GM23338 (cell line): ENCODE measurements around the gene CARMIL1. TPM values are rescaled to one million over a fixed set of nuclear protein-coding genes. Genes with fewer than 3 reads are reported as not detected.

Experiments
- ATAC-seq: fragments of 200-7000 bp; cut with Tn5 transposase; 3 replicates; pipeline ENCODE4 v1.9.1; 2020
- DNase-seq: peaks from one replicate; pipeline ENCODE4 v3.0.0-alpha.2; 2015; ENCODE audit warnings: low spot score
- H2AFZ ChIP-seq: fragments of 200-600 bp; sonication (generic); 2 replicates; pipeline ENCODE4 v1.8.0; 2016; ENCODE audit warnings: antibody characterized with exemption, mild to moderate bottlenecking, moderate library complexity
- H3F3A ChIP-seq: fragments of 200-600 bp; sonication (generic); replicated peaks from 2 replicates; pipeline ENCODE4 v1.8.0; 2017; ENCODE audit warnings: antibody characterized with exemption, mixed run types, low read depth
- H3K27ac ChIP-seq: fragments of 200-600 bp; sonication (generic); 2 replicates; pipeline ENCODE4 v1.6.1; 2016; ENCODE audit warnings: low read depth
- H3K27me3 ChIP-seq: fragments of 200-600 bp; sonication (generic); 2 replicates; pipeline ENCODE4 v1.8.0; 2016; ENCODE audit warnings: mild to moderate bottlenecking, mixed run types, moderate library complexity; ENCODE audit not compliant: insufficient read depth
- H3K36me3 ChIP-seq: fragments of 200-600 bp; sonication (generic); 2 replicates; pipeline ENCODE4 v1.8.0; 2016; ENCODE audit warnings: mild to moderate bottlenecking; ENCODE audit not compliant: insufficient read depth
- H3K4me1 ChIP-seq: fragments of 200-600 bp; sonication (generic); 2 replicates; pipeline ENCODE4 v1.8.0; 2016; ENCODE audit warnings: mild to moderate bottlenecking, moderate library complexity; ENCODE audit not compliant: insufficient read depth
- H3K4me2 ChIP-seq: fragments of 200-600 bp; sonication (generic); 2 replicates; pipeline ENCODE4 v1.7.1; 2017; ENCODE audit warnings: mixed run types
- H3K4me3 ChIP-seq: fragments of 200-600 bp; sonication (generic); 2 replicates; pipeline ENCODE4 v1.6.1; 2016; ENCODE audit warnings: mixed run types
- H3K79me2 ChIP-seq: fragments of 200-600 bp; sonication (generic); replicated peaks from 2 replicates; pipeline ENCODE4 v1.8.0; 2017; ENCODE audit warnings: mild to moderate bottlenecking; ENCODE audit not compliant: insufficient read depth
- H3K9me2 ChIP-seq: fragments of 200-600 bp; sonication (generic); 2 replicates; pipeline ENCODE4 v1.8.0; 2017; ENCODE audit not compliant: insufficient read depth
- H4K20me1 ChIP-seq: fragments of 200-600 bp; sonication (generic); replicated peaks from 2 replicates; pipeline ENCODE4 v1.8.0; 2017; ENCODE audit warnings: mild to moderate bottlenecking; ENCODE audit not compliant: insufficient read depth
- H3K27ac Mint-ChIP-seq: 2 replicates; pipeline ENCODE4 v1.8.0; 2020; ENCODE audit warnings: inconsistent platforms, mild to moderate bottlenecking, moderate library complexity, mixed read lengths
- H3K27me3 Mint-ChIP-seq: 3 replicates; pipeline ENCODE4 v1.8.0; 2022; ENCODE audit warnings: low read depth, mild to moderate bottlenecking, moderate library complexity, mixed read lengths, inconsistent platforms; ENCODE audit not compliant: insufficient read depth, poor library complexity
- H3K36me3 Mint-ChIP-seq: 3 replicates; pipeline ENCODE4 v1.8.0; 2021; ENCODE audit warnings: low read depth, mild to moderate bottlenecking, inconsistent platforms, moderate library complexity, mixed read lengths
- H3K4me1 Mint-ChIP-seq: 3 replicates; pipeline ENCODE4 v1.8.0; 2020; ENCODE audit warnings: mild to moderate bottlenecking, inconsistent platforms, mixed read lengths
- H3K4me3 Mint-ChIP-seq: 3 replicates; pipeline ENCODE4 v1.8.0; 2021; ENCODE audit warnings: moderate library complexity, mild to moderate bottlenecking, inconsistent platforms, mixed read lengths
- H3K9me3 Mint-ChIP-seq: 3 replicates; pipeline ENCODE4 v1.8.0; 2020; ENCODE audit warnings: moderate library complexity, mild to moderate bottlenecking, inconsistent platforms, mixed read lengths
- CREB1 ChIP-seq: fragments of 250-450 bp; sonication (Bioruptor Pico); IDR thresholded peaks from 2 replicates; pipeline ENCODE4 v1.5.0; 2020; ENCODE audit warnings: low read depth, mild to moderate bottlenecking, moderate library complexity
- ETS1 ChIP-seq: IDR thresholded peaks from 2 replicates; pipeline ENCODE4 v1.6.1; 2016; ENCODE audit warnings: antibody characterized with exemption
- EZH2 ChIP-seq: fragments of 200-600 bp; sonication (generic); IDR thresholded peaks from one replicate; pipeline ENCODE4 v1.8.0; 2017; ENCODE audit warnings: antibody characterized with exemption, mild to moderate bottlenecking, low read depth; ENCODE audit not compliant: unreplicated experiment
- EZH2phosphoT487 ChIP-seq: fragments of 200-600 bp; sonication (generic); IDR thresholded peaks from one replicate; pipeline ENCODE4 v1.8.1; 2018; ENCODE audit warnings: antibody characterized with exemption; ENCODE audit not compliant: unreplicated experiment
- NANOG ChIP-seq: IDR thresholded peaks from 2 replicates; pipeline ENCODE4 v1.6.1; 2016; ENCODE audit warnings: antibody characterized with exemption, borderline replicate concordance
- POLR2AphosphoS5 ChIP-seq: IDR thresholded peaks from 2 replicates; pipeline ENCODE4 v1.6.1; 2016; ENCODE audit warnings: antibody characterized with exemption, low read depth
- REST ChIP-seq: IDR thresholded peaks from one replicate; pipeline ENCODE4 v1.6.1; 2018; ENCODE audit warnings: antibody characterized with exemption; ENCODE audit not compliant: unreplicated experiment
- STAT1 ChIP-seq: IDR thresholded peaks from one replicate; pipeline ENCODE4 v1.6.1; 2016; ENCODE audit warnings: antibody characterized with exemption; ENCODE audit not compliant: unreplicated experiment
- ZNF331 ChIP-seq: fragments of 250-450 bp; sonication (Bioruptor Pico); IDR thresholded peaks from 2 replicates; pipeline ENCODE4 v1.5.0; 2020; ENCODE audit warnings: low read depth, mild to moderate bottlenecking, moderate library complexity
- ZNF462 ChIP-seq: fragments of 250-450 bp; sonication (Bioruptor Pico); IDR thresholded peaks from 2 replicates; pipeline ENCODE4 v1.5.0; 2020; ENCODE audit warnings: mild to moderate bottlenecking, moderate library complexity
- polyA plus RNA-seq: library from polyadenylated mRNA; unstranded; fragments of >200 nt; fragmentation: Nextera tagmentation; extraction: Ambion mirVana; gene quantifications from 2 replicates; pipeline ENCODE4 v1.2.1, GENCODE V29; 2016
- total RNA-seq: library from RNA; depleted of rRNA; stranded (reverse); fragments of >200 nt; shearing (Covaris generic); gene quantifications from 2 replicates; pipeline ENCODE4 v1.2.3, GENCODE V29; 2014
- TF ChIP-seq, protein P1 (sequence below), 2 experiments: fragments of 200-600 bp in 1 of 2; sonication (generic) in 1 of 2; conservative IDR thresholded peaks; 2 replicates each; pipeline versions ENCODE4 v1.5.1 to v1.6.1; 2016 to 2017; ENCODE audit warnings: antibody characterized with exemption in 2 of 2, low read depth in 2 of 2, mild to moderate bottlenecking in 2 of 2, moderate library complexity in 1 of 2

Gene CARMIL1
- total and polyA plus RNA-seq, 2 experiments from 2014 or later = 43.2 to 66.9 TPM

DNA sequence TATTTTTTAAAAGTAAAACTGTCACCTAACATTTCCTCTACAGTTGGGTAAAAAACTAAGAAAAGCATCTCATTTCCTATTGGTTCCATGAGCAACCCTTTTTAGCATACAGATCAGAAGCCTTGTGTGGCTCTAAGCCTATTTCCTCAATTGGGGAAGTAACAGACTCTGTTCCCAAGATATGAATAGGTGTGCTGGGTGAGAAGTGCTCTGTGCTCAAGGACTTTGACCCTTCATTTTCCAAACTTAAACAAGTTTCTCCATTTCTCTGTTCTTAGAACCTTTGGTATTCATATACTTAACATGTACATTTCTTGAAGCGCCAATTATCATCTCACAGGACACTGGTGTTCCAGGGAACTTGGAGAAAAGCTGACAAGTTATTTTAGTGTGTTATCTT lies 24.1 kb downstream of the CARMIL1 start:
- no peaks in the 10 kb centered on the region for H3K9me2 ChIP-seq
- no peak for DNase-seq
- H3K36me3 ChIP-seq = no peaks in the 10 kb centered on the region
- no peak for ATAC-seq
- H3K27ac Mint-ChIP-seq = no peak overlapping the region
- H4K20me1 ChIP-seq = peaks cover 19% of the 10 kb centered on the region
- no peak for TF ChIP-seq EZH2
- no peak for TF ChIP-seq ZNF331 (CRISPR knock-in tag)
- no peak for TF ChIP-seq CREB1 (CRISPR knock-in tag)
- no peak for TF ChIP-seq ETS1
- no peak for TF ChIP-seq ZNF462
- TF ChIP-seq, protein P1, sequence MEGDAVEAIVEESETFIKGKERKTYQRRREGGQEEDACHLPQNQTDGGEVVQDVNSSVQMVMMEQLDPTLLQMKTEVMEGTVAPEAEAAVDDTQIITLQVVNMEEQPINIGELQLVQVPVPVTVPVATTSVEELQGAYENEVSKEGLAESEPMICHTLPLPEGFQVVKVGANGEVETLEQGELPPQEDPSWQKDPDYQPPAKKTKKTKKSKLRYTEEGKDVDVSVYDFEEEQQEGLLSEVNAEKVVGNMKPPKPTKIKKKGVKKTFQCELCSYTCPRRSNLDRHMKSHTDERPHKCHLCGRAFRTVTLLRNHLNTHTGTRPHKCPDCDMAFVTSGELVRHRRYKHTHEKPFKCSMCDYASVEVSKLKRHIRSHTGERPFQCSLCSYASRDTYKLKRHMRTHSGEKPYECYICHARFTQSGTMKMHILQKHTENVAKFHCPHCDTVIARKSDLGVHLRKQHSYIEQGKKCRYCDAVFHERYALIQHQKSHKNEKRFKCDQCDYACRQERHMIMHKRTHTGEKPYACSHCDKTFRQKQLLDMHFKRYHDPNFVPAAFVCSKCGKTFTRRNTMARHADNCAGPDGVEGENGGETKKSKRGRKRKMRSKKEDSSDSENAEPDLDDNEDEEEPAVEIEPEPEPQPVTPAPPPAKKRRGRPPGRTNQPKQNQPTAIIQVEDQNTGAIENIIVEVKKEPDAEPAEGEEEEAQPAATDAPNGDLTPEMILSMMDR (conservative IDR thresholded peaks at IDR 0.05; ENCODE audit: low read depth in 2 of 2) = no peak
- no peak for TF ChIP-seq STAT1
- no peak for TF ChIP-seq NANOG
- TF ChIP-seq REST = no peak
- no peak for TF ChIP-seq POLR2AphosphoS5
- TF ChIP-seq EZH2phosphoT487 = no peak
- H2AFZ ChIP-seq = no peak overlapping the region
- peaks cover 33% of the 10 kb centered on the region for H3K4me1 Mint-ChIP-seq
- H3K27ac ChIP-seq = no peak overlapping the region
- H3K79me2 ChIP-seq = peaks cover 100% of the 10 kb centered on the region
- peaks cover 2% of the 10 kb centered on the region for H3K27me3 Mint-ChIP-seq
- no peak overlapping the region for H3K4me2 ChIP-seq
- H3K36me3 Mint-ChIP-seq = peaks cover 10% of the 10 kb centered on the region; the same call in 2 of the 3 replicates
- no peaks in the 10 kb centered on the region for H3K27me3 ChIP-seq
- peaks cover 11% of the 10 kb centered on the region; the same call in 2 of the 3 replicates for H3K9me3 Mint-ChIP-seq
- H3F3A ChIP-seq = no peaks in the 10 kb centered on the region
- H3K4me3 ChIP-seq = no peak overlapping the region
- H3K4me3 Mint-ChIP-seq = no peak overlapping the region
- peaks cover 37% of the 10 kb centered on the region for H3K4me1 ChIP-seq
